ENCODE results near the gene KCNC1. TPM values are rescaled to one million over a fixed set of nuclear protein-coding genes. Genes with fewer than 3 reads are reported as not detected.

The KCNC1 gene
- total and polyA plus RNA-seq, 9 of the 15 experiments (the other 6 are each of a cell fraction or from before 2014, with no cell fraction given): 0.05 to 0.08 TPM; not detected in 7

- TF ChIP-seq CSDE1 (IDR thresholded peaks at IDR 0.05) (peak in 1 of 2 experiments; percentile 72; a peak in 2 of 4 replicates), RFX1 (IDR thresholded peaks at IDR 0.05) (peak; percentile 94), ZBTB9 (CRISPR knock-in tag; IDR thresholded peaks at IDR 0.05) (no peak), SAFB (IDR thresholded peaks at IDR 0.05; ENCODE audit: borderline replicate concordance, low read depth, low read length) (no peak)
Measured at GRCh38 chr11:17765356-17766072, 30.9 kb downstream of the KCNC1 start (continued).

DNA sequence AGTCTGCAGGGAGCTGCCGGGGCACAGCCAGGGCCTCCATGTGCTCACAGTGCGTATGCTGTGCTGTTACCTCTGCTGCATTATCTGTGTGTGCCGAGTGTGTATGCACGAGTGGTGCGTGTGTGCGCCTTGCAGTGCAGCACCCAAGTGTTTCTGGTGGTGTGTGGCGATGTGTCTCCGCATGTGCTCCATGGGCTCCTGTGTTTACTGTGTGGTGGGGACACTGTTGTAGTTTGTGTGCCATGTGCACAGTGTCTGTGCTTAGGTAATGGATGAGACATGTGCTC, 31.4 kb downstream of the KCNC1 start:
- ChIA-PET CTCF (ENCODE audit: low intra/inter-chr PET ratio) (no interaction called here), POLR2A (no interaction called here)
- Histone ChIP-seq H3K4me3 (no peak overlapping the region), H3K4me1 (replicated peaks in 1 of 2; ENCODE audit: control insufficient read depth in 2 of 2, insufficient read depth in 2 of 2, low read length in 2 of 2) (peaks cover 4 to 12% of the 10 kb centered on the region in 2 experiments; a peak in 3 of 5 replicates), H3K36me3 (ENCODE audit: control insufficient read depth, insufficient read depth, low read length) (no peaks in the 10 kb centered on the region), H3K79me2 (ENCODE audit: control insufficient read depth, insufficient read depth, low read length) (no peaks in the 10 kb centered on the region), H3K9me1 (ENCODE audit: control insufficient read depth, insufficient read depth, low read length) (no peaks in the 10 kb centered on the region), H3K9me3 (replicated peaks; ENCODE audit: control insufficient read depth, insufficient read depth, low read depth, low read length) (no peaks in the 10 kb centered on the region), H3K9ac (ENCODE audit: insufficient read depth in 1 of 2, low read depth in 2 of 2, low read length in 2 of 2) (no peak overlapping the region), H4K20me1 (replicated peaks; ENCODE audit: control insufficient read depth, insufficient read depth, low read length) (peaks cover 4% of the 10 kb centered on the region; the same call in 1 of the 2 replicates), H2AFZ (ENCODE audit: low read depth, low read length) (no peak overlapping the region), H3K27ac (ENCODE audit: extremely low read depth, low read depth, low read length) (no peak overlapping the region), H3K4me2 (ENCODE audit: insufficient read depth, low read length) (no peak overlapping the region), H3K27me3 (ENCODE audit: control insufficient read depth in 2 of 2, insufficient read depth in 2 of 2, low read length in 2 of 2) (peaks cover 0 to 26% of the 10 kb centered on the region in 2 experiments; a peak in 3 of 5 replicates)
- no TSS peak for BruUV-seq (replicated peaks)
- DNase-seq (ENCODE audit: extremely low read depth in 1 of 4, low spot score in 3 of 4): no peak
- no peak for ATAC-seq
- 6% methylated on average over 8 of the region's 8 CpGs for WGBS (ENCODE audit: insufficient coverage, low coverage, missing lambda C conversion rate)
- intact Hi-C loops (cut with micrococcal nuclease): no loop called here
- in situ Hi-C loops (cut with MboI): loop anchor here (5.0 kb wide), 1 partner anchor 211 kb away; no protein-coding TSS in a partner anchor
- FAIRE-seq: no peak
- TF ChIP-seq, protein P1, sequence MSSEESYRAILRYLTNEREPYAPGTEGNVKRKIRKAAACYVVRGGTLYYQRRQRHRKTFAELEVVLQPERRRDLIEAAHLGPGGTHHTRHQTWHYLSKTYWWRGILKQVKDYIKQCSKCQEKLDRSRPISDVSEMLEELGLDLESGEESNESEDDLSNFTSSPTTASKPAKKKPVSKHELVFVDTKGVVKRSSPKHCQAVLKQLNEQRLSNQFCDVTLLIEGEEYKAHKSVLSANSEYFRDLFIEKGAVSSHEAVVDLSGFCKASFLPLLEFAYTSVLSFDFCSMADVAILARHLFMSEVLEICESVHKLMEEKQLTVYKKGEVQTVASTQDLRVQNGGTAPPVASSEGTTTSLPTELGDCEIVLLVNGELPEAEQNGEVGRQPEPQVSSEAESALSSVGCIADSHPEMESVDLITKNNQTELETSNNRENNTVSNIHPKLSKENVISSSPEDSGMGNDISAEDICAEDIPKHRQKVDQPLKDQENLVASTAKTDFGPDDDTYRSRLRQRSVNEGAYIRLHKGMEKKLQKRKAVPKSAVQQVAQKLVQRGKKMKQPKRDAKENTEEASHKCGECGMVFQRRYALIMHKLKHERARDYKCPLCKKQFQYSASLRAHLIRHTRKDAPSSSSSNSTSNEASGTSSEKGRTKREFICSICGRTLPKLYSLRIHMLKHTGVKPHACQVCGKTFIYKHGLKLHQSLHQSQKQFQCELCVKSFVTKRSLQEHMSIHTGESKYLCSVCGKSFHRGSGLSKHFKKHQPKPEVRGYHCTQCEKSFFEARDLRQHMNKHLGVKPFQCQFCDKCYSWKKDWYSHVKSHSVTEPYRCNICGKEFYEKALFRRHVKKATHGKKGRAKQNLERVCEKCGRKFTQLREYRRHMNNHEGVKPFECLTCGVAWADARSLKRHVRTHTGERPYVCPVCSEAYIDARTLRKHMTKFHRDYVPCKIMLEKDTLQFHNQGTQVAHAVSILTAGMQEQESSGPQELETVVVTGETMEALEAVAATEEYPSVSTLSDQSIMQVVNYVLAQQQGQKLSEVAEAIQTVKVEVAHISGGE (CRISPR knock-in tag; IDR thresholded peaks at IDR 0.05): no peak
- TF ChIP-seq, protein P2, sequence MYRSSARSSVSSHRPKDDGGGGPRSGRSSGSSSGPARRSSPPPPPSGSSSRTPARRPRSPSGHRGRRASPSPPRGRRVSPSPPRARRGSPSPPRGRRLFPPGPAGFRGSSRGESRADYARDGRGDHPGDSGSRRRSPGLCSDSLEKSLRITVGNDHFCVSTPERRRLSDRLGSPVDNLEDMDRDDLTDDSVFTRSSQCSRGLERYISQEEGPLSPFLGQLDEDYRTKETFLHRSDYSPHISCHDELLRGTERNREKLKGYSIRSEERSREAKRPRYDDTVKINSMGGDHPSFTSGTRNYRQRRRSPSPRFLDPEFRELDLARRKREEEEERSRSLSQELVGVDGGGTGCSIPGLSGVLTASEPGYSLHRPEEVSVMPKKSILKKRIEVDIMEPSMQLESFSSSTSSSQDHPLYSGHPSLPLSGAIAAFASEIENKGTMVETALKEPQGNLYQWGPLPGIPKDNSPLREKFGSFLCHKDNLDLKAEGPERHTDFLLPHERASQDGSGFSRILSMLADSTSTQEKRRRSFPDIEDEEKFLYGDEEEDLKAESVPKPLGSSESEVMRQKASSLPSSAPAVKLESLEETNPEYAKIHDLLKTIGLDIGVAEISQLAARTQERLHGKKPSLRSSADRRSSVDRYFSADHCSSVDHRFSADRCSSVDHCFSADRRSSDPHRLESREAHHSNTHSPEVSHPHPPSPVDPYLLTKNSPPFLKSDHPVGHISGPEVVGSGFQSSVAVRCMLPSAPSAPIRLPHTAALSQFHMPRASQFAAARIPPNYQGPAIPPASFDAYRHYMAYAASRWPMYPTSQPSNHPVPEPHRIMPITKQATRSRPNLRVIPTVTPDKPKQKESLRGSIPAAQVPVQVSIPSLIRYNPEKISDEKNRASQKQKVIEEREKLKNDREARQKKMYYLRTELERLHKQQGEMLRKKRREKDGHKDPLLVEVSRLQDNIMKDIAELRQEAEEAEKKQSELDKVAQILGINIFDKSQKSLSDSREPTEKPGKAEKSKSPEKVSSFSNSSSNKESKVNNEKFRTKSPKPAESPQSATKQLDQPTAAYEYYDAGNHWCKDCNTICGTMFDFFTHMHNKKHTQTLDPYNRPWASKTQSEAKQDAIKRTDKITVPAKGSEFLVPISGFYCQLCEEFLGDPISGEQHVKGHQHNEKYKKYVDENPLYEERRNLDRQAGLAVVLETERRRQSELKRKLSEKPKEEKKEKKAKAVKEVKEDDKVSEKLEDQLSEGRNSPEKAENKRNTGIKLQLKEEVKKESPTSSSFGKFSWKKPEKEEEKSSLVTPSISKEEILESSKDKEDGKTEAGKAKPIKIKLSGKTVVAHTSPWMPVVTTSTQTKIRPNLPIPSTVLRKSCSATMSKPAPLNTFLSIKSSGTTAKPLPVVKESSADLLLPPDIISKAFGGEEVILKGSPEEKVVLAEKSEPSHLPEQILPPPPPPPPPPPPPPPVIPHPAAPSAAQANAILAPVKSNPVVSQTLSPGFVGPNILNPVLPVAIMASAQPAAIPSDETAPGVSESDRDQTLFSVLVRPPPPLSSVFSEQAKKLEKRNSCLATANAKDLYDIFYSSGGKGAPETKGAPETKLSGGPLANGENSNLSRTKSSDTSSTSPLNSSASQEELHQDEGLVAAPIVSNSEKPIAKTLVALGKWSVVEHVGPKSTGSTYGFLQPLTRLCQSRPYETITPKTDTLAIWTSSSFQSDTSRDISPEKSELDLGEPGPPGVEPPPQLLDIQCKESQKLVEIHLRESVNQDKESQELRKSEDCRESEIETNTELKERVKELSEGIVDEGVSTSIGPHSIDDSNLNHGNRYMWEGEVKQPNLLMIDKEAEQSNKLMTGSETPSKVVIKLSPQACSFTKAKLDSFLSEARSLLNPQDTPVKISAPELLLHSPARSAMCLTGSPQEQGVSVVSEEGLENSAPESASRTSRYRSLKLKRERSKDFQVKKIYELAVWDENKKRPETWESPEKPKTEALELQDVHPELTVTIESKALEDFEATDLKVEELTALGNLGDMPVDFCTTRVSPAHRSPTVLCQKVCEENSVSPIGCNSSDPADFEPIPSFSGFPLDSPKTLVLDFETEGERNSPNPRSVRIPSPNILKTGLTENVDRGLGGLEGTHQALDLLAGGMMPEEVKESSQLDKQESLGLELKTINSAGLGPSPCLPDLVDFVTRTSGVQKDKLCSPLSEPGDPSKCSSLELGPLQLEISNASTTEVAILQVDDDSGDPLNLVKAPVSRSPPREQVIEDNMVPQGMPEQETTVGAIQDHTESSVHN (IDR thresholded peaks at IDR 0.05; ENCODE audit: borderline replicate concordance in 1 of 2, low read depth in 1 of 2): no peak

Measured in K562 (cell line).